IMR-90 (cell line): Measurements from ENCODE around the gene PRPF4. TPM values are rescaled to one million over a fixed set of nuclear protein-coding genes. Genes with fewer than 3 reads are reported as not detected.

Experiments
- ATAC-seq: fragments of 200-7000 bp; cut with Tn5 transposase; 2 replicates; pipeline ENCODE4 v1.9.1; 2020; ENCODE audit warnings: low read depth, mild to moderate bottlenecking, moderate library complexity
- BruUV-seq: library from RNA; stranded (reverse); fragments of 400-500 nt; replicated peaks from 2 replicates; lab custom pipeline; 2021; lab: Mats Ljungman, UMichigan
- CTCF ChIA-PET: fragments of 300-600 bp; formaldehyde crosslinking; extraction: SDS; loops from one replicate; lab custom pipeline; 2021; ENCODE audit warnings: antibody characterized with exemption; lab: Yijun Ruan, JAX
- POLR2A ChIA-PET: fragments of 300-600 bp; sonication (Branson Sonifier 250); formaldehyde crosslinking; loops from one replicate; lab custom pipeline; 2022; ENCODE audit warnings: antibody characterized with exemption; ENCODE audit not compliant: unreplicated experiment; lab: Charles Lee
- DNase-seq: peaks from one replicate; pipeline ENCODE4 v3.0.0; 2013
- H2AFZ ChIP-seq: replicated peaks from 2 replicates; pipeline ENCODE3; 2013; ENCODE audit warnings: low read length, mild to moderate bottlenecking; ENCODE audit not compliant: poor library complexity
- H2AK5ac ChIP-seq: 2 replicates; pipeline ENCODE4 v1.6.1; 2013; ENCODE audit warnings: low read depth, low read length, inconsistent platforms
- H2AK9ac ChIP-seq: replicated peaks from 2 replicates; pipeline ENCODE3; 2013; ENCODE audit warnings: mild to moderate bottlenecking, low read depth, low read length, moderate library complexity; ENCODE audit not compliant: poor library complexity
- H2BK120ac ChIP-seq: 2 replicates; pipeline ENCODE4 v1.6.1; 2013; ENCODE audit warnings: low read depth, low read length, inconsistent platforms
- H2BK15ac ChIP-seq: 3 replicates; pipeline ENCODE4 v1.6.1; 2013; ENCODE audit warnings: low read depth, low read length, inconsistent platforms
- H2BK20ac ChIP-seq: 2 replicates; pipeline ENCODE4 v1.6.1; 2013; ENCODE audit warnings: low read depth, mild to moderate bottlenecking, inconsistent platforms, low read length, moderate library complexity
- H2BK5ac ChIP-seq: 2 replicates; pipeline ENCODE4 v1.6.1; 2013; ENCODE audit warnings: mild to moderate bottlenecking, low read depth, low read length, inconsistent platforms; ENCODE audit not compliant: poor library complexity, severe bottlenecking
- H3K14ac ChIP-seq: replicated peaks from 2 replicates; pipeline ENCODE4 v1.6.1; 2013; ENCODE audit warnings: low read depth, low read length, inconsistent platforms
- H3K18ac ChIP-seq: 2 replicates; pipeline ENCODE4 v1.6.1; 2013; ENCODE audit warnings: low read depth, low read length, control low read depth
- H3K23ac ChIP-seq: 2 replicates; pipeline ENCODE4 v1.6.1; 2013; ENCODE audit warnings: low read depth, low read length, inconsistent platforms
- H3K27ac ChIP-seq: 2 replicates; pipeline ENCODE4 v1.5.1; 2013; ENCODE audit warnings: mild to moderate bottlenecking, control low read depth, low read length; ENCODE audit not compliant: insufficient read depth
- H3K27me3 ChIP-seq: 2 replicates; pipeline ENCODE4 v1.6.1; 2013; ENCODE audit warnings: low read length; ENCODE audit not compliant: control insufficient read depth, insufficient read depth
- H3K36me3 ChIP-seq: 2 replicates; pipeline ENCODE4 v1.6.1; 2013; ENCODE audit warnings: low read length, mixed read lengths; ENCODE audit not compliant: control insufficient read depth, insufficient read depth
- H3K4ac ChIP-seq: 2 replicates; pipeline ENCODE4 v1.6.1; 2013; ENCODE audit warnings: low read depth, low read length, inconsistent platforms
- H3K4me1 ChIP-seq: 2 replicates; pipeline ENCODE4 v1.6.1; 2013; ENCODE audit warnings: low read length, mixed read lengths; ENCODE audit not compliant: control insufficient read depth, insufficient read depth
- H3K4me2 ChIP-seq: 2 replicates; pipeline ENCODE4 v1.6.1; 2013; ENCODE audit warnings: low read depth, mild to moderate bottlenecking, control low read depth, low read length, moderate library complexity
- H3K4me3 ChIP-seq: 2 replicates; pipeline ENCODE4 v1.5.1; 2013; ENCODE audit warnings: low read depth, mild to moderate bottlenecking, control low read depth, low read length, moderate library complexity; ENCODE audit not compliant: insufficient read depth
- H3K56ac ChIP-seq: 2 replicates; pipeline ENCODE4 v1.6.1; 2013; ENCODE audit warnings: low read length, inconsistent platforms; ENCODE audit not compliant: insufficient read depth; ENCODE audit errors: extremely low read depth
- H3K79me1 ChIP-seq, 2 experiments: 2 replicates each; pipeline ENCODE4 v1.6.1; 2013; ENCODE audit warnings: low read length in 2 of 2, inconsistent platforms in 1 of 2, low read depth in 1 of 2
- H3K9ac ChIP-seq: 2 replicates; pipeline ENCODE4 v1.6.1; 2013; ENCODE audit warnings: low read depth, low read length, control low read depth
- H3K9me1 ChIP-seq: 2 replicates; pipeline ENCODE4 v1.6.1; 2013; ENCODE audit warnings: low read length, inconsistent platforms; ENCODE audit not compliant: insufficient read depth
- H3K9me3 ChIP-seq: 2 replicates; pipeline ENCODE4 v1.6.1; 2013; ENCODE audit warnings: low read length; ENCODE audit not compliant: control insufficient read depth, insufficient read depth
- H4K20me1 ChIP-seq: 2 replicates; pipeline ENCODE4 v1.6.1; 2013; ENCODE audit warnings: low read length, inconsistent platforms; ENCODE audit not compliant: insufficient read depth
- H4K5ac ChIP-seq: 2 replicates; pipeline ENCODE4 v1.6.1; 2013; ENCODE audit warnings: mild to moderate bottlenecking, low read depth, low read length, control low read depth
- H4K8ac ChIP-seq, 2 experiments: 2 replicates each; pipeline ENCODE4 v1.6.1; 2013; ENCODE audit warnings: low read depth in 2 of 2, low read length in 2 of 2, control low read depth in 1 of 2, inconsistent platforms in 1 of 2
- H4K91ac ChIP-seq: 2 replicates; pipeline ENCODE4 v1.6.1; 2013; ENCODE audit warnings: low read depth, low read length, inconsistent platforms; ENCODE audit not compliant: insufficient read depth
- BHLHE40 ChIP-seq: fragments of 150-350 bp; IDR thresholded peaks from 2 replicates; pipeline ENCODE4 v1.6.1; 2016; ENCODE audit warnings: mild to moderate bottlenecking, low read depth, low read length
- CEBPB ChIP-seq: IDR thresholded peaks from 2 replicates; pipeline ENCODE4 v1.6.1; 2012; ENCODE audit warnings: low read depth, low read length, improper control_type of control experiment
- CHD1 ChIP-seq: IDR thresholded peaks from 2 replicates; pipeline ENCODE4 v1.6.1; 2012; ENCODE audit warnings: low read depth, low read length, improper control_type of control experiment
- ELK1 ChIP-seq: fragments of 150-350 bp; IDR thresholded peaks from 2 replicates; pipeline ENCODE4 v1.6.1; 2016; ENCODE audit warnings: low read depth, mild to moderate bottlenecking, low read length, moderate library complexity, borderline replicate concordance
- FOS ChIP-seq: fragments of 150-350 bp; IDR thresholded peaks from 2 replicates; pipeline ENCODE4 v1.6.1; 2016; ENCODE audit warnings: low read depth, low read length
- MAFK ChIP-seq: IDR thresholded peaks from 2 replicates; pipeline ENCODE4 v1.6.1; 2012; ENCODE audit warnings: low read depth, low read length, improper control_type of control experiment
- MAZ ChIP-seq: IDR thresholded peaks from 2 replicates; pipeline ENCODE4 v1.6.1; 2012; ENCODE audit warnings: low read depth, mild to moderate bottlenecking, low read length, improper control_type of control experiment, moderate library complexity, borderline replicate concordance
- MXI1 ChIP-seq: IDR thresholded peaks from 2 replicates; pipeline ENCODE4 v1.6.1; 2012; ENCODE audit warnings: low read depth, mild to moderate bottlenecking, low read length, moderate library complexity, borderline replicate concordance
- NFE2L2 ChIP-seq: fragments of 150-350 bp; IDR thresholded peaks from 2 replicates; pipeline ENCODE4 v1.6.1; 2016; ENCODE audit warnings: low read depth, mild to moderate bottlenecking, low read length
- POLR2A ChIP-seq: IDR thresholded peaks from 2 replicates; pipeline ENCODE4 v1.6.1; 2012; ENCODE audit warnings: mild to moderate bottlenecking, low read depth, low read length
- RAD21 ChIP-seq: IDR thresholded peaks from 2 replicates; pipeline ENCODE4 v1.6.1; 2012; ENCODE audit warnings: low read length, improper control_type of control experiment
- RCOR1 ChIP-seq: IDR thresholded peaks from 2 replicates; pipeline ENCODE4 v1.6.1; 2012; ENCODE audit warnings: mild to moderate bottlenecking, low read length, improper control_type of control experiment; ENCODE audit not compliant: insufficient replicate concordance
- RFX5 ChIP-seq: IDR thresholded peaks from 2 replicates; pipeline ENCODE4 v1.8.0; 2012; ENCODE audit warnings: low read depth, mild to moderate bottlenecking, low read length, moderate library complexity
- SMC3 ChIP-seq: fragments of 150-350 bp; IDR thresholded peaks from 2 replicates; pipeline ENCODE4 v1.6.1; 2016; ENCODE audit warnings: low read depth, mild to moderate bottlenecking, antibody characterized with exemption, low read length, moderate library complexity
- WGBS, 2 experiments: methylation state at CpG; one replicate each; pipeline versions ENCODE4 v1.1.5 to v1.1.7; 2013; ENCODE audit warnings: missing lambda C conversion rate in 2 of 2; ENCODE audit not compliant: insufficient read length in 1 of 2; ENCODE audit errors: extremely low coverage in 2 of 2; 5-methylcytosine and 5-hydroxymethylcytosine counted together
- dilution Hi-C: fragments of 300-500 bp; cut with HindIII; formaldehyde crosslinking; loops from one replicate; pipeline ENCODE4 v1.14.3; 2018; ENCODE audit warnings: low sequenced_read_pairs; ENCODE audit not compliant: unreplicated experiment
- in situ Hi-C: fragments of 300-500 bp; cut with MboI; formaldehyde crosslinking; loops from 3 replicates; pipeline ENCODE4 v1.14.3; 2019; ENCODE audit warnings: low sequenced_read_pairs, inconsistent platforms, mixed read lengths
- intact Hi-C: fragments of 100-400 bp; cut with micrococcal nuclease; formaldehyde crosslinking; loops from 2 replicates; pipeline ENCODE4 v1.10.0; 2022
- polyA plus RNA-seq, 3 experiments: library from polyadenylated mRNA; depleted of rRNA; stranded (reverse); fragments of >200 nt; gene quantifications; 2 replicates each; pipeline ENCODE4 v1.2.3, GENCODE V29; 2012; ENCODE audit warnings: low replicate concordance in 1 of 3
- total RNA-seq: library from RNA; depleted of rRNA; stranded (reverse); fragments of >200 nt; gene quantifications from 2 replicates; pipeline ENCODE4 v1.2.3, GENCODE V29; 2012
- TF ChIP-seq, protein P1 (sequence below): fragments of 150-350 bp; IDR thresholded peaks from 2 replicates; pipeline ENCODE4 v1.6.1; 2017; ENCODE audit warnings: mild to moderate bottlenecking, antibody characterized with exemption, low read length, low read depth
- TF ChIP-seq, protein P2 (sequence below): conservative IDR thresholded peaks from 2 replicates; pipeline ENCODE4 v1.5.1; 2012; ENCODE audit warnings: mild to moderate bottlenecking, low read depth, low read length, improper control_type of control experiment

The PRPF4 gene
- total and polyA plus RNA-seq, 2 of the 4 experiments (the other 2 are of a cell fraction), result 21.4 to 38.0 TPM

- H3K9ac ChIP-seq, result no peak overlapping the region
- no peak overlapping the region for H2BK5ac ChIP-seq
- H2BK20ac ChIP-seq, result no peak overlapping the region
- H3K4ac ChIP-seq, result no peak overlapping the region
- H4K91ac ChIP-seq, result no peak overlapping the region
- H3K79me1 ChIP-seq, result no peaks in the 10 kb centered on the region
- peaks cover 10% of the 10 kb centered on the region; the same call in 1 of the 2 replicates for H3K27me3 ChIP-seq
- H3K18ac ChIP-seq, result no peak overlapping the region
- H3K56ac ChIP-seq, result no peak overlapping the region
- TF ChIP-seq ELK1 (no peak), FOS (no peak), RCOR1 (no peak), MAZ (no peak), SMC3 (peak; percentile 76), POLR2A (no peak), CEBPB (no peak), MAFK (peak; percentile 22; the same call in 1 of the 2 replicates), RAD21 (peak; percentile 83), MXI1 (no peak), BHLHE40 (no peak), CHD1 (no peak), RFX5 (no peak), NFE2L2 (no peak)
- TF ChIP-seq, protein P1, sequence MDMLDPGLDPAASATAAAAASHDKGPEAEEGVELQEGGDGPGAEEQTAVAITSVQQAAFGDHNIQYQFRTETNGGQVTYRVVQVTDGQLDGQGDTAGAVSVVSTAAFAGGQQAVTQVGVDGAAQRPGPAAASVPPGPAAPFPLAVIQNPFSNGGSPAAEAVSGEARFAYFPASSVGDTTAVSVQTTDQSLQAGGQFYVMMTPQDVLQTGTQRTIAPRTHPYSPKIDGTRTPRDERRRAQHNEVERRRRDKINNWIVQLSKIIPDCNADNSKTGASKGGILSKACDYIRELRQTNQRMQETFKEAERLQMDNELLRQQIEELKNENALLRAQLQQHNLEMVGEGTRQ, result no peak
- TF ChIP-seq, protein P2, sequence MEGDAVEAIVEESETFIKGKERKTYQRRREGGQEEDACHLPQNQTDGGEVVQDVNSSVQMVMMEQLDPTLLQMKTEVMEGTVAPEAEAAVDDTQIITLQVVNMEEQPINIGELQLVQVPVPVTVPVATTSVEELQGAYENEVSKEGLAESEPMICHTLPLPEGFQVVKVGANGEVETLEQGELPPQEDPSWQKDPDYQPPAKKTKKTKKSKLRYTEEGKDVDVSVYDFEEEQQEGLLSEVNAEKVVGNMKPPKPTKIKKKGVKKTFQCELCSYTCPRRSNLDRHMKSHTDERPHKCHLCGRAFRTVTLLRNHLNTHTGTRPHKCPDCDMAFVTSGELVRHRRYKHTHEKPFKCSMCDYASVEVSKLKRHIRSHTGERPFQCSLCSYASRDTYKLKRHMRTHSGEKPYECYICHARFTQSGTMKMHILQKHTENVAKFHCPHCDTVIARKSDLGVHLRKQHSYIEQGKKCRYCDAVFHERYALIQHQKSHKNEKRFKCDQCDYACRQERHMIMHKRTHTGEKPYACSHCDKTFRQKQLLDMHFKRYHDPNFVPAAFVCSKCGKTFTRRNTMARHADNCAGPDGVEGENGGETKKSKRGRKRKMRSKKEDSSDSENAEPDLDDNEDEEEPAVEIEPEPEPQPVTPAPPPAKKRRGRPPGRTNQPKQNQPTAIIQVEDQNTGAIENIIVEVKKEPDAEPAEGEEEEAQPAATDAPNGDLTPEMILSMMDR, result peak; percentile 87
- ChIA-PET CTCF (interaction anchor here (0.6 to 1.1 kb wide), 3 partner anchors 278 to 350 kb away, joined by 3 to 8 read pairs (median 4); no protein-coding TSS in a partner anchor), POLR2A (no interaction called here)
- H4K8ac ChIP-seq, result no peak overlapping the region
- in situ Hi-C loops (loop anchor here (10.0 kb wide), 1 partner anchor 345 kb away; no protein-coding TSS in a partner anchor), intact Hi-C loops (loop anchor here (1.0 to 2.0 kb wide), 3 partner anchors 98 to 349 kb away; no protein-coding TSS in a partner anchor), dilution Hi-C loops (no loop called here)
- DNase-seq (peak; percentile 59), ATAC-seq (peak; percentile 88)
- H3K9me3 ChIP-seq, result no peaks in the 10 kb centered on the region
- H2AK5ac ChIP-seq, result no peak overlapping the region
- H2AK9ac ChIP-seq, result no peak overlapping the region
- no TSS peak for BruUV-seq
- no CpG with 5 or more reads among the region's 2 CpGs for WGBS, 2 experiments
- no peaks in the 10 kb centered on the region for H4K20me1 ChIP-seq
- H3K9me1 ChIP-seq, result no peaks in the 10 kb centered on the region
- no peaks in the 10 kb centered on the region for H3K4me1 ChIP-seq
- H3K23ac ChIP-seq, result no peak overlapping the region
- no peak overlapping the region for H2BK120ac ChIP-seq
- no peak overlapping the region for H3K4me2 ChIP-seq
- H4K5ac ChIP-seq, result no peak overlapping the region
- no peaks in the 10 kb centered on the region for H3K36me3 ChIP-seq
- no peak overlapping the region for H3K14ac ChIP-seq
- no peak overlapping the region for H3K4me3 ChIP-seq
- H2AFZ ChIP-seq, result no peak overlapping the region
- no peak overlapping the region for H3K27ac ChIP-seq
- no peak overlapping the region for H2BK15ac ChIP-seq
These were observed 33.9 kb downstream of the PRPF4 start for GRCh38 chr9:113309204-113309813.
